Astrocyte (in vitro differentiated cells and primary cell): ENCODE data around the gene TEDC1. TPM values are rescaled to one million over a fixed set of nuclear protein-coding genes. Genes with fewer than 3 reads are reported as not detected.

Experiments used
- DNase-seq: peaks from one replicate; pipeline ENCODE4 v3.0.0-alpha.2; 2010; ENCODE audit warnings: low read depth
- FAIRE-seq: peaks from 2 replicates; lab custom pipeline; 2011; peaks lifted over from hg19 to GRCh38; lab: Jason Lieb, UNC
- H2AFZ ChIP-seq: 2 replicates; pipeline ENCODE4 v1.6.0; 2012; ENCODE audit warnings: low read depth, low read length, inconsistent platforms
- H3K27ac ChIP-seq: 2 replicates; pipeline ENCODE4 v1.5.1; 2011; ENCODE audit warnings: low read depth, low read length, inconsistent platforms
- H3K27me3 ChIP-seq: 2 replicates; pipeline ENCODE4 v1.6.0; 2011; ENCODE audit warnings: low read length, inconsistent platforms; ENCODE audit not compliant: insufficient read depth
- H3K36me3 ChIP-seq: 2 replicates; pipeline ENCODE4 v1.5.1; 2011; ENCODE audit warnings: low read length, inconsistent platforms; ENCODE audit not compliant: insufficient read depth
- H3K4me1 ChIP-seq: 2 replicates; pipeline ENCODE4 v1.5.1; 2011; ENCODE audit warnings: low read length, inconsistent platforms; ENCODE audit not compliant: insufficient read depth
- H3K4me2 ChIP-seq: 2 replicates; pipeline ENCODE4 v1.6.0; 2012; ENCODE audit warnings: low read length, inconsistent platforms
- H3K4me3 ChIP-seq: 2 replicates; pipeline ENCODE4 v1.5.1; 2011; ENCODE audit warnings: low read depth, mild to moderate bottlenecking, low read length, inconsistent platforms; ENCODE audit not compliant: insufficient read depth
- H3K79me2 ChIP-seq: 2 replicates; pipeline ENCODE4 v1.6.0; 2012; ENCODE audit warnings: mild to moderate bottlenecking, low read length, inconsistent platforms; ENCODE audit not compliant: insufficient read depth
- H3K9ac ChIP-seq: 2 replicates; pipeline ENCODE4 v1.6.0; 2012; ENCODE audit warnings: mild to moderate bottlenecking, low read length, inconsistent platforms
- H3K9me3 ChIP-seq: 2 replicates; pipeline ENCODE4 v1.5.1; 2012; ENCODE audit warnings: low read depth, mild to moderate bottlenecking, low read length, inconsistent platforms; ENCODE audit not compliant: insufficient read depth
- H4K20me1 ChIP-seq: 2 replicates; pipeline ENCODE4 v1.6.0; 2012; ENCODE audit warnings: low read length, inconsistent platforms; ENCODE audit not compliant: insufficient read depth
- H3K27ac Mint-ChIP-seq: one replicate; pipeline ENCODE4 v1.8.0; 2021; ENCODE audit warnings: mild to moderate bottlenecking, mixed read lengths; ENCODE audit not compliant: unreplicated experiment
- H3K27me3 Mint-ChIP-seq: one replicate; pipeline ENCODE4 v1.8.0; 2021; ENCODE audit warnings: low read depth, mixed read lengths; ENCODE audit not compliant: unreplicated experiment
- H3K36me3 Mint-ChIP-seq: one replicate; pipeline ENCODE4 v1.8.0; 2021; ENCODE audit warnings: low read depth, mixed read lengths; ENCODE audit not compliant: unreplicated experiment
- H3K4me1 Mint-ChIP-seq: one replicate; pipeline ENCODE4 v1.8.0; 2021; ENCODE audit warnings: low read depth, mixed read lengths; ENCODE audit not compliant: unreplicated experiment
- H3K4me3 Mint-ChIP-seq: one replicate; pipeline ENCODE4 v1.8.0; 2021; ENCODE audit warnings: mild to moderate bottlenecking, moderate library complexity, mixed read lengths; ENCODE audit not compliant: unreplicated experiment
- H3K9me3 Mint-ChIP-seq: one replicate; pipeline ENCODE4 v1.8.0; 2021; ENCODE audit warnings: mild to moderate bottlenecking, mixed read lengths; ENCODE audit not compliant: unreplicated experiment
- CTCF ChIP-seq: IDR thresholded peaks from 2 replicates; pipeline ENCODE4 v1.5.1; 2011; ENCODE audit warnings: low read depth, mild to moderate bottlenecking, inconsistent platforms, low read length, moderate library complexity; ENCODE audit not compliant: insufficient read depth
- EZH2 ChIP-seq: IDR thresholded peaks from 2 replicates; pipeline ENCODE4 v1.6.1; 2012; ENCODE audit warnings: mild to moderate bottlenecking, low read length, inconsistent platforms; ENCODE audit not compliant: insufficient read depth
- total RNA-seq: library from RNA; stranded (reverse); gene quantifications from 2 replicates; pipeline ENCODE4 v1.2.1, GENCODE V29; 2021

TEDC1 gene
- total RNA-seq, 1 donor from 2014 or later = 5.5 TPM

- no peak overlapping the region for H3K4me3 Mint-ChIP-seq
- Histone ChIP-seq H3K4me2 (no peak overlapping the region), H3K36me3 (no peaks in the 10 kb centered on the region), H3K27me3 (no peaks in the 10 kb centered on the region), H3K9ac (no peak overlapping the region), H3K4me1 (no peaks in the 10 kb centered on the region), H4K20me1 (no peaks in the 10 kb centered on the region), H3K79me2 (no peaks in the 10 kb centered on the region), H3K27ac (no peak overlapping the region), H3K9me3 (no peaks in the 10 kb centered on the region), H2AFZ (no peak overlapping the region), H3K4me3 (no peak overlapping the region)
- H3K27ac Mint-ChIP-seq = no peak overlapping the region
- DNase-seq = no peak
- FAIRE-seq = no peak
- H3K4me1 Mint-ChIP-seq = no peaks in the 10 kb centered on the region
- peaks cover 2% of the 10 kb centered on the region for H3K9me3 Mint-ChIP-seq
- no peaks in the 10 kb centered on the region for H3K36me3 Mint-ChIP-seq
- peaks cover 23% of the 10 kb centered on the region for H3K27me3 Mint-ChIP-seq
- TF ChIP-seq EZH2 (no peak), CTCF (no peak)
These were observed 13.1 kb downstream of the TEDC1 start for GRCh38 chr14:105503935-105504692.

- DNase-seq (no peak), FAIRE-seq (no peak)
- Histone ChIP-seq H3K4me2 (no peak overlapping the region), H3K27me3 (no peaks in the 10 kb centered on the region), H3K27ac (no peak overlapping the region), H4K20me1 (no peaks in the 10 kb centered on the region), H3K79me2 (no peaks in the 10 kb centered on the region), H3K9me3 (no peaks in the 10 kb centered on the region), H2AFZ (no peak overlapping the region), H3K9ac (no peak overlapping the region), H3K36me3 (no peaks in the 10 kb centered on the region), H3K4me1 (no peaks in the 10 kb centered on the region), H3K4me3 (no peak overlapping the region)
- peaks cover 26% of the 10 kb centered on the region for H3K27me3 Mint-ChIP-seq
- H3K27ac Mint-ChIP-seq = no peak overlapping the region
- H3K4me1 Mint-ChIP-seq = no peaks in the 10 kb centered on the region
- H3K4me3 Mint-ChIP-seq = no peak overlapping the region
- TF ChIP-seq CTCF = no peak
- TF ChIP-seq EZH2 = no peak
- peaks cover 2% of the 10 kb centered on the region for H3K9me3 Mint-ChIP-seq
- H3K36me3 Mint-ChIP-seq = no peaks in the 10 kb centered on the region
These were observed 14.1 kb downstream of the TEDC1 start for GRCh38 chr14:105505101-105505500.

- TF ChIP-seq CTCF (no peak), EZH2 (no peak)
- no peaks in the 10 kb centered on the region for H3K9me3 ChIP-seq
- FAIRE-seq (no peak), DNase-seq (no peak)
- H2AFZ ChIP-seq = no peak overlapping the region
- no peaks in the 10 kb centered on the region for H3K36me3 ChIP-seq
- H3K27me3 Mint-ChIP-seq = peaks cover 39% of the 10 kb centered on the region
- H3K36me3 Mint-ChIP-seq = no peaks in the 10 kb centered on the region
- H3K4me1 ChIP-seq = no peaks in the 10 kb centered on the region
- no peaks in the 10 kb centered on the region for H3K4me1 Mint-ChIP-seq
- peaks cover 9% of the 10 kb centered on the region for H3K27me3 ChIP-seq
- no peaks in the 10 kb centered on the region for H4K20me1 ChIP-seq
- no peak overlapping the region for H3K4me3 ChIP-seq
- peaks cover 2% of the 10 kb centered on the region for H3K9me3 Mint-ChIP-seq
- no peak overlapping the region for H3K4me3 Mint-ChIP-seq
- no peaks in the 10 kb centered on the region for H3K79me2 ChIP-seq
- H3K27ac Mint-ChIP-seq = no peak overlapping the region
- no peak overlapping the region for H3K4me2 ChIP-seq
- H3K27ac ChIP-seq = no peak overlapping the region
- H3K9ac ChIP-seq = no peak overlapping the region
These were observed 16.2 kb downstream of the TEDC1 start for GRCh38 chr14:105507247-105507646.
